ENCODE measurements around the gene ACO1.

The ACO1 gene

GRCh38 chr9:32503008-32503407 lies 118.6 kb downstream of the ACO1 start:
- ChIA-PET POLR2A (no interaction called here), CTCF (no interaction called here)
- no peak for DNase-seq (ENCODE audit: extremely low spot score)
- TF ChIP-seq CTBP1 (IDR thresholded peaks at IDR 0.05; ENCODE audit: borderline replicate concordance) (no peak), ZNF384 (IDR thresholded peaks at IDR 0.05) (no peak), FOXK2 (IDR thresholded peaks at IDR 0.05) (no peak), NFRKB (IDR thresholded peaks at IDR 0.05) (no peak), TARDBP (IDR thresholded peaks at IDR 0.05) (no peak), FOXA1 (IDR thresholded peaks at IDR 0.05) (no peak), SP1 (IDR thresholded peaks at IDR 0.05) (no peak), L3MBTL2 (conservative IDR thresholded peaks at IDR 0.05) (no peak)

All from HEK293T (cell line).